H9 (cell line): Measurements from ENCODE around the gene DNAJC12. TPM values are rescaled to one million over a fixed set of nuclear protein-coding genes. Genes with fewer than 3 reads are reported as not detected.
A peak's percentile ranks its signal among the peaks of the same experiment; 100 is the strongest.

Experiments used
- DNase-seq: peaks from one replicate; pipeline ENCODE4 v3.0.0-alpha.2; 2017
- H2AFZ ChIP-seq: one replicate; pipeline ENCODE4 v1.6.1; 2013; ENCODE audit warnings: mild to moderate bottlenecking, low read length, control low read depth, moderate library complexity
- H2AK5ac ChIP-seq: 2 replicates; pipeline ENCODE4 v1.6.1; 2013; ENCODE audit warnings: low read length, control low read depth, mixed read lengths; ENCODE audit not compliant: insufficient read length
- H2BK120ac ChIP-seq: one replicate; pipeline ENCODE4 v1.6.1; 2013; ENCODE audit warnings: low read depth, mild to moderate bottlenecking, low read length, control low read depth, inconsistent platforms; ENCODE audit not compliant: poor library complexity, severe bottlenecking
- H2BK12ac ChIP-seq: 2 replicates; pipeline ENCODE4 v1.6.1; 2013; ENCODE audit warnings: low read length, control low read depth, mixed read lengths, low read depth; ENCODE audit not compliant: insufficient read length
- H2BK15ac ChIP-seq: 2 replicates; pipeline ENCODE4 v1.6.1; 2013; ENCODE audit warnings: low read depth, low read length, control low read depth
- H2BK20ac ChIP-seq: one replicate; pipeline ENCODE4 v1.6.1; 2013; ENCODE audit warnings: low read depth, mild to moderate bottlenecking, low read length, control low read depth, inconsistent platforms; ENCODE audit not compliant: poor library complexity, severe bottlenecking
- H2BK5ac ChIP-seq: 2 replicates; pipeline ENCODE4 v1.6.1; 2013; ENCODE audit warnings: low read length, control low read depth, mixed read lengths; ENCODE audit not compliant: insufficient read length
- H3K14ac ChIP-seq: 2 replicates; pipeline ENCODE4 v1.6.1; 2013; ENCODE audit warnings: low read length, control low read depth; ENCODE audit not compliant: insufficient read depth
- H3K18ac ChIP-seq: 2 replicates; pipeline ENCODE4 v1.6.1; 2013; ENCODE audit warnings: low read depth, mild to moderate bottlenecking, mixed read lengths, low read length, control low read depth; ENCODE audit not compliant: insufficient read length
- H3K23ac ChIP-seq: 2 replicates; pipeline ENCODE4 v1.6.1; 2013; ENCODE audit warnings: low read length, control low read depth, mixed read lengths, low read depth; ENCODE audit not compliant: insufficient read length
- H3K23me2 ChIP-seq: 2 replicates; pipeline ENCODE4 v1.6.1; 2013; ENCODE audit warnings: low read depth, mild to moderate bottlenecking, mixed read lengths, low read length, control low read depth; ENCODE audit not compliant: insufficient read length, poor library complexity, severe bottlenecking
- H3K27ac ChIP-seq: 2 replicates; pipeline ENCODE4 v1.5.1; 2013; ENCODE audit warnings: low read length, control low read depth, mixed read lengths, low read depth; ENCODE audit not compliant: insufficient read length
- H3K27me3 ChIP-seq: 2 replicates; pipeline ENCODE4 v1.6.1; 2013; ENCODE audit warnings: low read length, control low read depth, inconsistent platforms; ENCODE audit not compliant: insufficient read depth
- H3K4ac ChIP-seq: 2 replicates; pipeline ENCODE4 v1.6.1; 2013; ENCODE audit warnings: low read depth, mild to moderate bottlenecking, control low read depth, inconsistent platforms, low read length, moderate library complexity
- H3K4me1 ChIP-seq: 2 replicates; pipeline ENCODE4 v1.6.1; 2013; ENCODE audit warnings: low read length, control low read depth, inconsistent platforms; ENCODE audit not compliant: insufficient read depth
- H3K4me2 ChIP-seq: 2 replicates; pipeline ENCODE4 v1.6.1; 2013; ENCODE audit warnings: low read length, control low read depth, mixed read lengths; ENCODE audit not compliant: insufficient read length, insufficient read depth
- H3K56ac ChIP-seq: 2 replicates; pipeline ENCODE4 v1.6.1; 2013; ENCODE audit warnings: low read depth, mild to moderate bottlenecking, mixed read lengths, low read length, control low read depth; ENCODE audit not compliant: insufficient read length
- H3K79me1 ChIP-seq: 2 replicates; pipeline ENCODE4 v1.6.1; 2013; ENCODE audit warnings: low read depth, mild to moderate bottlenecking, moderate library complexity, low read length, control low read depth, inconsistent platforms; ENCODE audit not compliant: insufficient read depth, poor library complexity, severe bottlenecking
- H3K79me2 ChIP-seq: 2 replicates; pipeline ENCODE4 v1.6.1; 2013; ENCODE audit warnings: low read length, control low read depth, inconsistent platforms; ENCODE audit not compliant: insufficient read depth
- H3K9ac ChIP-seq: 2 replicates; pipeline ENCODE4 v1.6.1; 2013; ENCODE audit warnings: low read length, control low read depth, mixed read lengths; ENCODE audit not compliant: insufficient read length; ENCODE audit errors: extremely low read depth
- H3K9me3 ChIP-seq: one replicate; pipeline ENCODE4 v1.6.1; 2013; ENCODE audit warnings: low read depth, low read length, inconsistent platforms; ENCODE audit not compliant: control insufficient read depth
- H3T11ph ChIP-seq: one replicate; pipeline ENCODE4 v1.6.1; 2013; ENCODE audit warnings: mild to moderate bottlenecking, low read length, control low read depth, inconsistent platforms
- H4K20me1 ChIP-seq: one replicate; pipeline ENCODE4 v1.6.1; 2013; ENCODE audit not compliant: control insufficient read depth, insufficient read length, insufficient read depth
- H4K5ac ChIP-seq: 2 replicates; pipeline ENCODE4 v1.6.1; 2013; ENCODE audit warnings: low read depth, mild to moderate bottlenecking, mixed read lengths, low read length, control low read depth; ENCODE audit not compliant: insufficient read length
- H4K8ac ChIP-seq: replicated peaks from 2 replicates; pipeline ENCODE4 v1.6.1; 2013; ENCODE audit warnings: low read length, control low read depth, mixed read lengths, low read depth; ENCODE audit not compliant: insufficient read length
- H4K91ac ChIP-seq: 2 replicates; pipeline ENCODE4 v1.6.1; 2013; ENCODE audit warnings: low read depth, mild to moderate bottlenecking, moderate library complexity, mixed read lengths, low read length, control low read depth; ENCODE audit not compliant: insufficient read length
- H3K27ac Mint-ChIP-seq, 3 experiments: 2 replicates in 2 of 3; 3 replicates in 1 of 3; pipeline ENCODE4 v1.8.0; 2020 to 2021; ENCODE audit warnings: mixed read lengths in 3 of 3, mild to moderate bottlenecking in 1 of 3, moderate library complexity in 1 of 3
- H3K27me3 Mint-ChIP-seq: 2 replicates; pipeline ENCODE4 v1.8.0; 2021; ENCODE audit warnings: low read depth, mild to moderate bottlenecking, moderate library complexity, mixed read lengths
- H3K36me3 Mint-ChIP-seq, 3 experiments: 2 replicates in 2 of 3; 3 replicates in 1 of 3; pipeline ENCODE4 v1.8.0; 2020 to 2021; ENCODE audit warnings: low read depth in 3 of 3, mixed read lengths in 3 of 3; ENCODE audit not compliant: insufficient read depth in 1 of 3
- H3K4me1 Mint-ChIP-seq, 2 experiments: 2 replicates each; pipeline ENCODE4 v1.8.0; 2020; ENCODE audit warnings: mixed read lengths in 2 of 2
- H3K4me3 Mint-ChIP-seq, 2 experiments: 2 replicates in 1 of 2; 3 replicates in 1 of 2; pipeline ENCODE4 v1.8.0; 2020 to 2021; ENCODE audit warnings: mild to moderate bottlenecking in 2 of 2, mixed read lengths in 2 of 2, moderate library complexity in 1 of 2
- H3K9me3 Mint-ChIP-seq, 2 experiments: 2 replicates in 1 of 2; 3 replicates in 1 of 2; pipeline ENCODE4 v1.8.0; 2020; ENCODE audit warnings: mild to moderate bottlenecking in 2 of 2, mixed read lengths in 2 of 2, moderate library complexity in 1 of 2
- WGBS: extraction: QIAGEN DNeasy Blood & Tissue Kit; methylation state at CpG from one replicate; pipeline ENCODE4 v1.1.7; 2013; ENCODE audit warnings: missing lambda C conversion rate, low lambda C conversion rate, mixed read lengths; ENCODE audit not compliant: insufficient read length; ENCODE audit errors: extremely low coverage; 5-methylcytosine and 5-hydroxymethylcytosine counted together
- total RNA-seq: library from RNA; stranded (reverse); gene quantifications from 2 replicates; pipeline ENCODE4 v1.2.1, GENCODE V29; 2021
- TF ChIP-seq, protein P1 (sequence below): fragments of 200-600 bp; sonication (generic); conservative IDR thresholded peaks from 3 replicates; pipeline ENCODE4 v1.8.0; 2021; ENCODE audit warnings: antibody characterized with exemption, mild to moderate bottlenecking

The DNAJC12 gene
- total RNA-seq, 1 experiment from 2014 or later = 0.85 TPM

DNA sequence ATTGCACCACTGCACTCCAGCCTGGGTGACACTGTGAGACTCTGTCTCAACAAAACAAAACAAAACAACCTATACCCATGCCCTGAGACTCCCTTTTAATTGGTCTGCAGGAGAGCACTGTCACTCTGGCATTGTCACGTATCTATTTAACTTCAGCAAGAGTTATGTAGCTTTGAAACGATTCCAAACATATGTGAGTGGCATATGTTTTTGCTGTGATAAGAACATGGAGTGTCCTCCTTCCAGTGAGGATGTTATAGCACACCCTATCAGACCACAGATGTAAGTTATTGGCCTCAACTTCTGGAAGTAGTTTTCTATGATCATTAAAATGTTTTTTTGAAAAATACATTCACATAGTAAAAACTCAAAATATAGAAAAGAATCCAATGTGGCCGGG lies 15.5 kb upstream of the DNAJC12 start:
- Histone ChIP-seq H2AFZ (no peak overlapping the region), H3K27me3 (no peaks in the 10 kb centered on the region; the same call in 1 of the 2 replicates), H4K20me1 (no peaks in the 10 kb centered on the region), H3K79me1 (no peaks in the 10 kb centered on the region), H3K23ac (no peak overlapping the region), H2BK20ac (no peak overlapping the region), H2BK12ac (no peak overlapping the region), H3K4me2 (no peak overlapping the region), H3K23me2 (peaks cover 3% of the 10 kb centered on the region), H3K27ac (no peak overlapping the region), H3K4me1 (no peaks in the 10 kb centered on the region), H3K18ac (no peak overlapping the region), H2BK120ac (no peak overlapping the region), H3K56ac (no peak overlapping the region), H3K14ac (no peak overlapping the region), H4K8ac (no peak overlapping the region), H2BK15ac (no peak overlapping the region), H3T11ph (no peak overlapping the region), H4K5ac (no peak overlapping the region), H2BK5ac (no peak overlapping the region), H3K9me3 (no peaks in the 10 kb centered on the region), H4K91ac (no peak overlapping the region), H3K4ac (no peak overlapping the region), H2AK5ac (no peak overlapping the region), H3K79me2 (no peaks in the 10 kb centered on the region), H3K9ac (no peak overlapping the region)
- Mint-ChIP-seq H3K9me3 (no peaks in the 10 kb centered on the region; a peak in 1 of 5 replicates), H3K27ac (0 out of 7 replicates have a peak overlapping the region, but pooled peaks of 1 of the 3 experiments have one; percentile 40), H3K27me3 (no peaks in the 10 kb centered on the region; the same call in 1 of the 2 replicates), H3K4me3 (no peak overlapping the region), H3K4me1 (peaks cover 7 to 16% of the 10 kb centered on the region in 2 experiments), H3K36me3 (no peaks in the 10 kb centered on the region; a peak in 2 of 7 replicates)
- TF ChIP-seq, protein P1, sequence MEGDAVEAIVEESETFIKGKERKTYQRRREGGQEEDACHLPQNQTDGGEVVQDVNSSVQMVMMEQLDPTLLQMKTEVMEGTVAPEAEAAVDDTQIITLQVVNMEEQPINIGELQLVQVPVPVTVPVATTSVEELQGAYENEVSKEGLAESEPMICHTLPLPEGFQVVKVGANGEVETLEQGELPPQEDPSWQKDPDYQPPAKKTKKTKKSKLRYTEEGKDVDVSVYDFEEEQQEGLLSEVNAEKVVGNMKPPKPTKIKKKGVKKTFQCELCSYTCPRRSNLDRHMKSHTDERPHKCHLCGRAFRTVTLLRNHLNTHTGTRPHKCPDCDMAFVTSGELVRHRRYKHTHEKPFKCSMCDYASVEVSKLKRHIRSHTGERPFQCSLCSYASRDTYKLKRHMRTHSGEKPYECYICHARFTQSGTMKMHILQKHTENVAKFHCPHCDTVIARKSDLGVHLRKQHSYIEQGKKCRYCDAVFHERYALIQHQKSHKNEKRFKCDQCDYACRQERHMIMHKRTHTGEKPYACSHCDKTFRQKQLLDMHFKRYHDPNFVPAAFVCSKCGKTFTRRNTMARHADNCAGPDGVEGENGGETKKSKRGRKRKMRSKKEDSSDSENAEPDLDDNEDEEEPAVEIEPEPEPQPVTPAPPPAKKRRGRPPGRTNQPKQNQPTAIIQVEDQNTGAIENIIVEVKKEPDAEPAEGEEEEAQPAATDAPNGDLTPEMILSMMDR = no peak
- no peak for DNase-seq
- no CpG with 5 or more reads among the region's 3 CpGs for WGBS
